ENCODE results near the gene GNAS-AS1. TPM values are rescaled to one million over a fixed set of nuclear protein-coding genes. Genes with fewer than 3 reads are reported as not detected.

The GNAS-AS1 gene
- total RNA-seq, 4 donors from 2014 or later, result 0.19 to 0.48 (median 0.34) TPM; not detected in 1

GRCh38 chr20:58896820-58897219, 46.1 kb upstream of the GNAS-AS1 start:
- H3K36me3 ChIP-seq, result peaks cover 0 to 54% (median 7%) of the 10 kb centered on the region in 3 donors
- H3K9me3 ChIP-seq, result no peaks in the 10 kb centered on the region
- H3K4me3 ChIP-seq, result no peak overlapping the region
- no peaks in the 10 kb centered on the region for H3K27me3 ChIP-seq
- intact Hi-C loops (cut with DNase I), result loop anchor here (10.0 kb wide), 1 partner anchor 138 kb away; the partner anchor contains the start of gene ATP5F1E
- no peak for DNase-seq
- no peak overlapping the region for H3K27ac ChIP-seq
- TF ChIP-seq POLR2A (IDR thresholded peaks at IDR 0.05) (no peak), CTCF (IDR thresholded peaks at IDR 0.05) (no peak)
- H3K4me1 ChIP-seq, result peaks cover 20 to 93% (median 60%) of the 10 kb centered on the region in 3 donors
- WGBS, 2 donors, result 59 to 61% methylated on average over 3 of the region's 3 CpGs

- Histone ChIP-seq H3K9me3 (no peaks in the 10 kb centered on the region), H3K36me3 (peaks cover 0 to 42% (median 7%) of the 10 kb centered on the region in 3 donors), H3K4me1 (peaks cover 20 to 81% (median 54%) of the 10 kb centered on the region in 3 donors), H3K27me3 (no peaks in the 10 kb centered on the region), H3K4me3 (peak overlapping the region in 2 of 4 donors; percentile 4 to 25), H3K27ac (peak overlapping the region in 2 of 4 donors; percentile 21 to 48)
- WGBS, 2 donors, result 38 to 56% methylated on average over 10 to 12 of the region's 13 CpGs
- TF ChIP-seq CTCF (IDR thresholded peaks at IDR 0.05), result no peak
- TF ChIP-seq POLR2A (IDR thresholded peaks at IDR 0.05), result no peak
- DNase-seq, result no peak
- intact Hi-C loops (cut with DNase I), result loop anchor here (10.0 kb wide), 1 partner anchor 139 kb away; the partner anchor contains the start of gene ATP5F1E
Observed at GRCh38 chr20:58895448-58896180, 44.9 kb upstream of the GNAS-AS1 start.

- Histone ChIP-seq H3K36me3 (peaks cover 0 to 35% (median 7%) of the 10 kb centered on the region in 3 donors), H3K4me1 (peaks cover 20 to 78% (median 54%) of the 10 kb centered on the region in 3 donors), H3K4me3 (peak overlapping the region in 2 of 4 donors; percentile 4 to 25), H3K9me3 (no peaks in the 10 kb centered on the region), H3K27ac (peak overlapping the region in 2 of 4 donors; percentile 8 to 48), H3K27me3 (no peaks in the 10 kb centered on the region)
- WGBS, 2 donors, result 19 to 35% methylated on average over 5 of the region's 5 CpGs
- no peak for TF ChIP-seq CTCF (IDR thresholded peaks at IDR 0.05)
- no peak for TF ChIP-seq POLR2A (IDR thresholded peaks at IDR 0.05)
- intact Hi-C loops (cut with DNase I), result loop anchor here (10.0 kb wide), 1 partner anchor 140 kb away; the partner anchor contains the start of gene ATP5F1E
- DNase-seq, result no peak
Observed at GRCh38 chr20:58894652-58895447, 44.1 kb upstream of the GNAS-AS1 start.

GRCh38 chr20:58893355-58894120, 42.8 kb upstream of the GNAS-AS1 start:
- Histone ChIP-seq H3K9me3 (no peaks in the 10 kb centered on the region), H3K4me1 (peaks cover 20 to 65% (median 51%) of the 10 kb centered on the region in 3 donors), H3K4me3 (peak overlapping the region in 3 of 4 donors; percentile 83 to 97 (median 89)), H3K27me3 (no peaks in the 10 kb centered on the region), H3K27ac (peak overlapping the region in 3 of 4 donors; percentile 99), H3K36me3 (peaks cover 0 to 21% (median 0%) of the 10 kb centered on the region in 3 donors)
- intact Hi-C loops (cut with DNase I), result loop anchor here (10.0 kb wide), 1 partner anchor 141 kb away; the partner anchor contains the start of gene ATP5F1E
- TF ChIP-seq CTCF (IDR thresholded peaks at IDR 0.05), result no peak
- 36 to 47% methylated on average over 5 of the region's 5 CpGs for WGBS, 2 donors
- no peak for DNase-seq

Measured in esophagus squamous epithelium (tissue), 5 donors.